Measurements from ENCODE around the gene ST6GALNAC3.

The ST6GALNAC3 gene

DNA sequence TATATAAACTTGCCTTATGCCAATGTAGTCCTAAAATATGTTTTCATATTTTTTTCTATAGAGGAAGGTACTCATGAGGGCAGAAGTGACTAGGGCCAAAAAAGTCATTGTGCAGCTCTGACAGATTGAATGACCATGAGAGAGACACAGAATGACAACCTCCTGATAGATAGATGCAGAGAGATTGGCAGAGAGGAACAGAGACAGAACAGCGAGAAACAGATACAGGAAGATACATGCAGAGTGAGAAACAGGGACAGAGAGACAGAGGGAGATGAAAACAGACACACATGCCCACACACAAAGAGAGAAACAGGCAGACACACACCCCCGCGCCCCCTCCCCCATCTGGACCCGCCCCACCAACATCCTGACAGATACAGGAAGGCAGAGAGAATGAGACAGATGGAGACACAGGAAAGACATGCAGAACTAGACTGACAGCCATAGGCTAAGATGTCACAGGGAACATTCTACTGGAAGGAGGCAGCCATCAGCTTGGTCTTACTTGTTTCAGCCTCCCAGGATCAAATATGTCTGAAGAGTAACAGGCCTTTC lies 211.1 kb downstream of the ST6GALNAC3 start:
- Histone ChIP-seq H3K4ac (ENCODE audit: low read depth, low read length) (no peak overlapping the region), H3K4me3 (ENCODE audit: low read length) (no peak overlapping the region), H4K5ac (ENCODE audit: low read length) (no peak overlapping the region), H3K23ac (ENCODE audit: low read length) (no peak overlapping the region), H3K18ac (ENCODE audit: low read length) (no peak overlapping the region), H2BK15ac (replicated peaks; ENCODE audit: low read depth) (no peak overlapping the region), H3K56ac (ENCODE audit: low read length) (no peak overlapping the region), H3K4me2 (ENCODE audit: low read length) (no peak overlapping the region), H3K36me3 (ENCODE audit: control insufficient read depth, insufficient read depth, low read length) (no peaks in the 10 kb centered on the region), H3K79me2 (ENCODE audit: control insufficient read depth, insufficient read depth, low read length) (no peaks in the 10 kb centered on the region), H2AK5ac (ENCODE audit: low read length) (no peak overlapping the region), H3K79me1 (ENCODE audit: low read length) (no peaks in the 10 kb centered on the region), H2BK120ac (ENCODE audit: low read depth, low read length) (no peak overlapping the region), H3K27ac (ENCODE audit: low read depth, low read length) (no peak overlapping the region), H3K27me3 (ENCODE audit: insufficient read depth, low read length, poor library complexity) (no peaks in the 10 kb centered on the region), H3K9ac (ENCODE audit: low read length) (no peak overlapping the region), H3K4me1 (ENCODE audit: control insufficient read depth, low read depth, low read length) (peaks cover 3% of the 10 kb centered on the region), H4K8ac (ENCODE audit: low read depth, low read length) (no peak overlapping the region), H2BK5ac (ENCODE audit: low read length) (no peak overlapping the region)
- no CpG with 5 or more reads among the region's 4 CpGs for WGBS (ENCODE audit: extremely low coverage, insufficient coverage, low lambda C conversion rate)
- DNase-seq = no peak

- no peak overlapping the region for H3K18ac ChIP-seq (ENCODE audit: low read length)
- H3K27me3 ChIP-seq (ENCODE audit: insufficient read depth, low read length, poor library complexity) = no peaks in the 10 kb centered on the region
- H4K8ac ChIP-seq (ENCODE audit: low read depth, low read length) = no peak overlapping the region
- no peaks in the 10 kb centered on the region for H3K36me3 ChIP-seq (ENCODE audit: control insufficient read depth, insufficient read depth, low read length)
- no peak overlapping the region for H2AK5ac ChIP-seq (ENCODE audit: low read length)
- no peak overlapping the region for H3K4ac ChIP-seq (ENCODE audit: low read depth, low read length)
- H3K79me2 ChIP-seq (ENCODE audit: control insufficient read depth, insufficient read depth, low read length) = no peaks in the 10 kb centered on the region
- H3K23ac ChIP-seq (ENCODE audit: low read length) = no peak overlapping the region
- H3K27ac ChIP-seq (ENCODE audit: low read depth, low read length) = no peak overlapping the region
- no peak for DNase-seq
- no CpG with 5 or more reads among the region's 2 CpGs for WGBS (ENCODE audit: extremely low coverage, insufficient coverage, low lambda C conversion rate)
- no peak overlapping the region for H4K5ac ChIP-seq (ENCODE audit: low read length)
- H3K4me2 ChIP-seq (ENCODE audit: low read length) = no peak overlapping the region
- H3K4me1 ChIP-seq (ENCODE audit: control insufficient read depth, low read depth, low read length) = peaks cover 8% of the 10 kb centered on the region
- no peak overlapping the region for H2BK120ac ChIP-seq (ENCODE audit: low read depth, low read length)
- no peak overlapping the region for H2BK15ac ChIP-seq (replicated peaks; ENCODE audit: low read depth)
- H2BK5ac ChIP-seq (ENCODE audit: low read length) = no peak overlapping the region
- no peak overlapping the region for H3K4me3 ChIP-seq (ENCODE audit: low read length)
- no peaks in the 10 kb centered on the region for H3K79me1 ChIP-seq (ENCODE audit: low read length)
- H3K56ac ChIP-seq (ENCODE audit: low read length) = no peak overlapping the region
- no peak overlapping the region for H3K9ac ChIP-seq (ENCODE audit: low read length)
These were observed 213.4 kb downstream of the ST6GALNAC3 start for GRCh38 chr1:76287917-76288316.

GRCh38 chr1:76288758-76289483 lies 214.4 kb downstream of the ST6GALNAC3 start:
- Histone ChIP-seq H2BK5ac (ENCODE audit: low read length) (no peak overlapping the region), H3K4me3 (ENCODE audit: low read length) (no peak overlapping the region), H3K4me1 (ENCODE audit: control insufficient read depth, low read depth, low read length) (peaks cover 8% of the 10 kb centered on the region), H3K9ac (ENCODE audit: low read length) (no peak overlapping the region), H3K36me3 (ENCODE audit: control insufficient read depth, insufficient read depth, low read length) (no peaks in the 10 kb centered on the region), H3K23ac (ENCODE audit: low read length) (no peak overlapping the region), H2BK15ac (replicated peaks; ENCODE audit: low read depth) (no peak overlapping the region), H4K5ac (ENCODE audit: low read length) (no peak overlapping the region), H2BK120ac (ENCODE audit: low read depth, low read length) (no peak overlapping the region), H4K8ac (ENCODE audit: low read depth, low read length) (no peak overlapping the region), H3K4ac (ENCODE audit: low read depth, low read length) (no peak overlapping the region), H3K18ac (ENCODE audit: low read length) (no peak overlapping the region), H3K79me1 (ENCODE audit: low read length) (no peaks in the 10 kb centered on the region), H3K79me2 (ENCODE audit: control insufficient read depth, insufficient read depth, low read length) (no peaks in the 10 kb centered on the region), H3K27me3 (ENCODE audit: insufficient read depth, low read length, poor library complexity) (no peaks in the 10 kb centered on the region), H2AK5ac (ENCODE audit: low read length) (no peak overlapping the region), H3K56ac (ENCODE audit: low read length) (no peak overlapping the region), H3K27ac (ENCODE audit: low read depth, low read length) (no peak overlapping the region), H3K4me2 (ENCODE audit: low read length) (no peak overlapping the region)
- no peak for DNase-seq
- no CpG with 5 or more reads among the region's 5 CpGs for WGBS (ENCODE audit: extremely low coverage, insufficient coverage, low lambda C conversion rate)

DNA sequence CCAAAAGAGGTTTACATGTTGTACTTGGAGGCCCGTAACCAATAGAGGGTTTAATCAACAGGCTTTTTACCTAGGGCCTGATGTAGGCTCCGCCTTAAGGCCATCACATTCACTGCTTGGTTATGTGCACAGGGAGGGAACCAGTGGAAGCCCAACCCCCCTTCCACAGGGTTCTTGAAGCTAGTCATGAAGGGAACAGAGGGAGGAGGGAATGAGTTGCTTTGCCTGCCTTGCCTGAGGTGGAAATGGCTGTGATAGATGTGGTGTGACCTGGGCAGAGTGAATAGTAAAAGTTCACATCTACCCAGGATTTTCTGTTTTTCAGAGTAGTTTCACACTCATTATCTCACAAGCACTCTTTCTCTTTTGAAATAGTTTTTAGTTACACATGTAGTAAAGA lies 215.1 kb downstream of the ST6GALNAC3 start:
- H3K27me3 ChIP-seq (ENCODE audit: insufficient read depth, low read length, poor library complexity) = no peaks in the 10 kb centered on the region
- no peak overlapping the region for H3K4me3 ChIP-seq (ENCODE audit: low read length)

DNA sequence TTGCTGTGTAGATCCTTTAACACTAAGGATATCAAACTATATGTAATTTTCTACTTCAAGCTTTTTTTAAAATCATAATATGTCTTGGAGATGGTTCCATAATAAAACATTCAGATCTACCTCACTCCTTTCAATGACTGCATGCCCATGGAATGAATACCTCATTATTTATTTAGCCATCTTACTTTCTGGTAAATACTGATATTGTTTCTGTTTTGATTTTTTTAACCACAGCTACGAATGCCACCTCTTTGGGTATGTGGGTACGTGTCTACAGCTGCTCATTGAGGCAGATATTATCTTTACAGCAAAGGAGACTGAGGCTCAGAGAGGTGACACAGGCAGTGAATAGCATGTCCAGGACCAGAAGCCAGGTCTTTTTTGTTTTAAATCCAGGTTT lies 215.7 kb downstream of the ST6GALNAC3 start:
- Histone ChIP-seq H2AK5ac (ENCODE audit: low read length) (no peak overlapping the region), H4K5ac (ENCODE audit: low read length) (no peak overlapping the region), H3K4me2 (ENCODE audit: low read length) (no peak overlapping the region), H3K36me3 (ENCODE audit: control insufficient read depth, insufficient read depth, low read length) (no peaks in the 10 kb centered on the region), H3K23ac (ENCODE audit: low read length) (no peak overlapping the region), H3K4me3 (ENCODE audit: low read length) (no peak overlapping the region), H3K79me2 (ENCODE audit: control insufficient read depth, insufficient read depth, low read length) (no peaks in the 10 kb centered on the region), H3K79me1 (ENCODE audit: low read length) (no peaks in the 10 kb centered on the region), H3K18ac (ENCODE audit: low read length) (no peak overlapping the region), H2BK15ac (replicated peaks; ENCODE audit: low read depth) (no peak overlapping the region), H2BK5ac (ENCODE audit: low read length) (no peak overlapping the region), H3K4ac (ENCODE audit: low read depth, low read length) (no peak overlapping the region), H4K8ac (ENCODE audit: low read depth, low read length) (no peak overlapping the region), H2BK120ac (ENCODE audit: low read depth, low read length) (no peak overlapping the region), H3K27me3 (ENCODE audit: insufficient read depth, low read length, poor library complexity) (no peaks in the 10 kb centered on the region), H3K56ac (ENCODE audit: low read length) (no peak overlapping the region), H3K4me1 (ENCODE audit: control insufficient read depth, low read depth, low read length) (peaks cover 8% of the 10 kb centered on the region), H3K27ac (ENCODE audit: low read depth, low read length) (no peak overlapping the region), H3K9ac (ENCODE audit: low read length) (no peak overlapping the region)
- DNase-seq = no peak
- no CpG with 5 or more reads among the region's 2 CpGs for WGBS (ENCODE audit: extremely low coverage, insufficient coverage, low lambda C conversion rate)

More for the DNA sequence above, 215.1 kb downstream of the ST6GALNAC3 start:
- H3K4ac ChIP-seq (ENCODE audit: low read depth, low read length) = no peak overlapping the region
- no peaks in the 10 kb centered on the region for H3K36me3 ChIP-seq (ENCODE audit: control insufficient read depth, insufficient read depth, low read length)
- H3K18ac ChIP-seq (ENCODE audit: low read length) = no peak overlapping the region
- WGBS (ENCODE audit: extremely low coverage, insufficient coverage, low lambda C conversion rate) = no CpG with 5 or more reads among the region's 2 CpGs
- H3K4me2 ChIP-seq (ENCODE audit: low read length) = no peak overlapping the region
- no peak overlapping the region for H4K8ac ChIP-seq (ENCODE audit: low read depth, low read length)
- no peak overlapping the region for H2AK5ac ChIP-seq (ENCODE audit: low read length)
- no peak overlapping the region for H3K27ac ChIP-seq (ENCODE audit: low read depth, low read length)
- H2BK120ac ChIP-seq (ENCODE audit: low read depth, low read length) = no peak overlapping the region
- H3K79me2 ChIP-seq (ENCODE audit: control insufficient read depth, insufficient read depth, low read length) = no peaks in the 10 kb centered on the region
- H3K79me1 ChIP-seq (ENCODE audit: low read length) = no peaks in the 10 kb centered on the region
- H3K23ac ChIP-seq (ENCODE audit: low read length) = no peak overlapping the region
- peaks cover 8% of the 10 kb centered on the region for H3K4me1 ChIP-seq (ENCODE audit: control insufficient read depth, low read depth, low read length)
- no peak overlapping the region for H2BK5ac ChIP-seq (ENCODE audit: low read length)
- no peak overlapping the region for H3K9ac ChIP-seq (ENCODE audit: low read length)
- H3K56ac ChIP-seq (ENCODE audit: low read length) = no peak overlapping the region
- DNase-seq = peak; percentile 51
- H2BK15ac ChIP-seq (replicated peaks; ENCODE audit: low read depth) = no peak overlapping the region
- no peak overlapping the region for H4K5ac ChIP-seq (ENCODE audit: low read length)

- no peak overlapping the region for H2BK5ac ChIP-seq (ENCODE audit: low read length)
- no peak overlapping the region for H3K27ac ChIP-seq (ENCODE audit: low read depth, low read length)
- no peak overlapping the region for H3K23ac ChIP-seq (ENCODE audit: low read length)
- no peaks in the 10 kb centered on the region for H3K27me3 ChIP-seq (ENCODE audit: insufficient read depth, low read length, poor library complexity)
- DNase-seq = no peak
- H3K18ac ChIP-seq (ENCODE audit: low read length) = no peak overlapping the region
- H3K9ac ChIP-seq (ENCODE audit: low read length) = no peak overlapping the region
- no peak overlapping the region for H3K4ac ChIP-seq (ENCODE audit: low read depth, low read length)
- no peak overlapping the region for H3K4me3 ChIP-seq (ENCODE audit: low read length)
- no peak overlapping the region for H2BK120ac ChIP-seq (ENCODE audit: low read depth, low read length)
- no peak overlapping the region for H4K5ac ChIP-seq (ENCODE audit: low read length)
- H3K79me2 ChIP-seq (ENCODE audit: control insufficient read depth, insufficient read depth, low read length) = no peaks in the 10 kb centered on the region
- no peak overlapping the region for H4K8ac ChIP-seq (ENCODE audit: low read depth, low read length)
- no peak overlapping the region for H3K4me2 ChIP-seq (ENCODE audit: low read length)
- H3K79me1 ChIP-seq (ENCODE audit: low read length) = no peaks in the 10 kb centered on the region
- H2AK5ac ChIP-seq (ENCODE audit: low read length) = no peak overlapping the region
- H2BK15ac ChIP-seq (replicated peaks; ENCODE audit: low read depth) = no peak overlapping the region
- H3K36me3 ChIP-seq (ENCODE audit: control insufficient read depth, insufficient read depth, low read length) = no peaks in the 10 kb centered on the region
- no peak overlapping the region for H3K56ac ChIP-seq (ENCODE audit: low read length)
- H3K4me1 ChIP-seq (ENCODE audit: control insufficient read depth, low read depth, low read length) = peaks cover 8% of the 10 kb centered on the region
- no CpG with 5 or more reads among the region's 13 CpGs for WGBS (ENCODE audit: extremely low coverage, insufficient coverage, low lambda C conversion rate)
These were observed 216.6 kb downstream of the ST6GALNAC3 start for GRCh38 chr1:76291191-76291590.

Measured in mesendoderm (in vitro differentiated cells).